COLO668 (cell line): Measurements from ENCODE around the gene CIAO3.
"Not testable (repeated sequence)": the region's sequence is repeated elsewhere in the genome, so short reads cannot be mapped to it uniquely, and the experiment has no call there.

Source experiments
- DNase-seq: peaks from one replicate; lab custom pipeline; 2025; ENCODE audit not compliant: unreplicated experiment; lab: John Stamatoyannopoulos, UW

Gene CIAO3

GRCh38 chr16:776298-776697, 35.5 kb upstream of the CIAO3 start:
- DNase-seq: not testable (repeated sequence)

- peak; percentile 58 for DNase-seq
These were observed 34.5 kb upstream of the CIAO3 start for GRCh38 chr16:775236-775796.

GRCh38 chr16:774086-775001, 33.5 kb upstream of the CIAO3 start:
- peak; percentile 63 for DNase-seq

GRCh38 chr16:772959-773358, 32.2 kb upstream of the CIAO3 start:
- no peak for DNase-seq

- DNase-seq: no peak
These were observed 29.6 kb upstream of the CIAO3 start for GRCh38 chr16:770411-770810.

GRCh38 chr16:769934-770333, 29.1 kb upstream of the CIAO3 start:
- DNase-seq: no peak

- DNase-seq: no peak
These were observed 28.5 kb upstream of the CIAO3 start for GRCh38 chr16:769184-769784.

GRCh38 chr16:768428-768827, 27.6 kb upstream of the CIAO3 start:
- DNase-seq: no peak

- DNase-seq: no peak
These were observed 27.0 kb upstream of the CIAO3 start for GRCh38 chr16:767743-768235.

GRCh38 chr16:766820-767640, 26.2 kb upstream of the CIAO3 start:
- no peak for DNase-seq

GRCh38 chr16:766008-766819, 25.4 kb upstream of the CIAO3 start:
- no peak for DNase-seq

GRCh38 chr16:765488-765865, 24.7 kb upstream of the CIAO3 start:
- DNase-seq: no peak

- no peak for DNase-seq
These were observed 24.2 kb upstream of the CIAO3 start for GRCh38 chr16:764848-765487.

GRCh38 chr16:764184-764750, 23.5 kb upstream of the CIAO3 start:
- DNase-seq: no peak

GRCh38 chr16:763369-764183, 22.8 kb upstream of the CIAO3 start:
- DNase-seq: no peak

- no peak for DNase-seq
These were observed 21.9 kb upstream of the CIAO3 start for GRCh38 chr16:762595-763268.

GRCh38 chr16:761625-762513, 21.1 kb upstream of the CIAO3 start:
- no peak for DNase-seq
